Measurements from ENCODE around the gene PHTF2.

DNA sequence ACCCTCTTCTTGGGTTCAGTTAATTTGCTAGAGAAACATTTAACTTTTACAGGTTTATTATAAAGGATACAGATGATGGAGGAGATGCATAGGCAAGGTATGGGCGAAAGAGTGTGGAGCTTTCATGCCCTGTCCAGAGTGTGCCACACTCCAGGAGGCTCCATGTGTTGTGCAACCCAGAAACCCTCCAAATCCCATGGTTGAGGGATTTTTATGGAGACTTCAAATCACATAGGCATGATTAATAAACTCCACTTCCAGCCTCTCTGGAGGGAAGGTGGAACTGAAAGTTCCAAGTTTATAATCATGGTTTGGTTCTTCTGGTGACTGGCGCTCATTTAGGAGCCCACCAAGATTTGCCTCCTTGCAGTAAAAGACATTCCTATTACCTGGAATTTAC, 159.9 kb downstream of the PHTF2 start:
- no peak for TF ChIP-seq TARDBP (IDR thresholded peaks at IDR 0.05)
- TF ChIP-seq LEF1 (IDR thresholded peaks at IDR 0.05; ENCODE audit: borderline replicate concordance): no peak
- no peak for TF ChIP-seq FOXA1 (IDR thresholded peaks at IDR 0.05)
- TF ChIP-seq FOXK2 (IDR thresholded peaks at IDR 0.05): no peak
- no peak for TF ChIP-seq FOXM1 (IDR thresholded peaks at IDR 0.05; ENCODE audit: borderline replicate concordance)
- no peak for TF ChIP-seq SP1 (IDR thresholded peaks at IDR 0.05)
- TF ChIP-seq, protein P1, sequence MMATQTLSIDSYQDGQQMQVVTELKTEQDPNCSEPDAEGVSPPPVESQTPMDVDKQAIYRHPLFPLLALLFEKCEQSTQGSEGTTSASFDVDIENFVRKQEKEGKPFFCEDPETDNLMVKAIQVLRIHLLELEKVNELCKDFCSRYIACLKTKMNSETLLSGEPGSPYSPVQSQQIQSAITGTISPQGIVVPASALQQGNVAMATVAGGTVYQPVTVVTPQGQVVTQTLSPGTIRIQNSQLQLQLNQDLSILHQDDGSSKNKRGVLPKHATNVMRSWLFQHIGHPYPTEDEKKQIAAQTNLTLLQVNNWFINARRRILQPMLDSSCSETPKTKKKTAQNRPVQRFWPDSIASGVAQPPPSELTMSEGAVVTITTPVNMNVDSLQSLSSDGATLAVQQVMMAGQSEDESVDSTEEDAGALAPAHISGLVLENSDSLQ (IDR thresholded peaks at IDR 0.05): no peak
- TF ChIP-seq ARNT (IDR thresholded peaks at IDR 0.05): no peak
- TF ChIP-seq SUZ12 (IDR thresholded peaks at IDR 0.05): no peak
- TF ChIP-seq BHLHE40 (IDR thresholded peaks at IDR 0.05; ENCODE audit: borderline replicate concordance): no peak
- no peak for TF ChIP-seq NFRKB (IDR thresholded peaks at IDR 0.05)
- no peak for TF ChIP-seq ELF4 (IDR thresholded peaks at IDR 0.05)
- TF ChIP-seq HDGF (IDR thresholded peaks at IDR 0.05; ENCODE audit: borderline replicate concordance): no peak

Measured in HEK293T (cell line).